Activated CD8-positive, alpha-beta memory T cell treated with anti-CD3 and anti-CD28 coated beads for 48 hours (primary cell): ENCODE results near the gene PROP1.
"Not testable (repeated sequence)": the region's sequence is repeated elsewhere in the genome, so short reads cannot be mapped to it uniquely, and the experiment has no call there.

ENCODE experiments used
- DNase-seq, 3 experiments: peaks; one replicate each; pipeline ENCODE4 v3.0.0-alpha.2; 2020; ENCODE audit warnings: low read depth in 2 of 3, low spot score in 2 of 3

Gene PROP1

DNA sequence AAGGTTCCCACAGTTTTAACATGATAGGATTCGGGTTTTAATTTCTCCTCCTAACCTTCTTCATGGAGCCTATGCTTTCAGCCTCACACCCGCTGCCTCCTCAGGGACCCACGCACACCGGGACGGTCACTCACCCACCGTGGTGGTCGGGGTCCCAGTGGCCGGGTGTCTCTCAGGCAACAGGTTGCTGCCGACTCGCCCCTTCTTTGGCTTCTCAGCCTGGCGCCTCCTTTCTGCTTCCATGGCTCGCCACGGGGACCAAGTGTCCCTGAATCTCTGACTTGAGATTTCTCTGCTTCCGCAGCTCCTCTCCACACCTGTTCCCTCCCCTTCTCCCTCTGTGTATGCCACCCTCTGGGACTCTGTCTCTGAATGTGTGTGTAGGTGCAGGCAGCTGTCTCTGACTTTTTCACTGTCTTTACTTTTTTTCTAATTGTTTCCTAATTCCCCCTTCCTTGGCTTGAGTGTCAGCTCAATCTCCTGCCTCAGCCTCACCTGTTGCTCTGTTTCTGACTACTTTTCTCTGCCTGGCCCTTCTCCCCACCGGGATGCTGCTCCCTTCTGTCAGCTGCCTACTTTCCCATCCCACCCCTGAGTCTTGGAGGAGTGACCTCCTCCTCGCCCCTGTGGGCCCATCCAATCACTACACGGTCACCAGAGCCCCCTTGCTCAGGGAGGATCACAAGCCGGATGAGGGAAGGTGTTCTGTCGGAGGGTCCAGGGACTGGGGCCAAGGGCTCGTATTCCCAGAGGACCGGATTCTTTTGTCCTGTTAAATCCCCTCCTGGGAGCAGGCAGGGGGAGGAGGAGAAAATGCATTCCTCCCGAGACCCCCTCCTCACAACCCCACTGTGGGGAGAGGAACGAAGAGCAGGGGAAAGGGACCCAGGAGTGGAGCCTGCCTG, at the start of gene PROP1:
PROP1 (minus strand) TSS at position 552 of the 905 bp plus-strand sequence; CDS start at position 243, 309 bp downstream.
- no peak for DNase-seq

DNA sequence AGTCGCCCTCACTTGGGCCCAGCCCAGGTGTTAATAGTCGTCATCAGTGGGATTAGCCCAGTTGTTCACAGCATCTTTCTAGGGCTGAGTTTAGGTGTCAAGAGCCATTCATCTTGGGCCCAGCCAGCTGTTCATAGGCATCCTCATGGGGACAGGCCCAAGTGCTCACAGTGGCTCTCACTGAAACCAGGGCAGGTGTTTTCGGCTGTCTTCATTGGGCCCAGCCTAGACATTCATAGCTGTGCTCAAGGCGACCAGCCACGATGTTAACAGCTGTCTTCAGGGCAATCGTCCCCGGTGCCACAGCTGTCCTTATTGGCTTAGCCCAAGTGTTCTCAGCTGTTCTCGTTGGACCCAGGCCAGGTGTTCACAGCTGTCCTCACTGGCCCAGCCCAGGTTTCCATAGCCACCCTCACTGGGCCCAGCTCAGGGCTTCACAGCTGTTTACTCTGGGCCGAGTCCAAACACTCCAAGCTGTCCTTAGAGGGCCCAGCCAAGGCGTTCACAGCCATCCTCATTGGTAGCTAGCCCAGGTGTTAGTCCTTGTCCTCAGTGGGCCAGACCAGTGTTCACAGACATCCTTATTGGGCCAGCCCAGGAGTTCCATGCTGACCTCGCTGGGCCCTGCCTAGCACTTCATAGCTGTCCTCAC, 23.5 kb upstream of the PROP1 start:
- DNase-seq, result not testable (repeated sequence)

DNA sequence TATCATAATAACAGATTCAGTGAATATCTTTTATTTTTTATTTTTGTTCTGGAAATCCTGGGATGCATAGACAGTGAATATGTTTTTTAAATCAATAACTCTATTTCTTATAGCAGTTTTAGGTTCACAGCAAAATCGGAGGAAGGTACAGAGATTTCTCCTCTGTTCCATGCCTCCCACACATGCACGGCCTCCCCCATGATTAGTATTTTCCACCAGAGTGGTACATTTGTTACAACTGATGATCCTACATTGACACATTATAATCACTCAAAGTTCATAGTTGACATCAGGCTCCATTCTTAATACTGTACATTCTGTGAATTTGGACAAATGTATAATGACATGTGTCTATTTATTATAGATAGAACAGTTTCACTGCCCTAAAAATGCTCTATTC, 16.7 kb upstream of the PROP1 start:
- DNase-seq, result not testable (repeated sequence)

- DNase-seq, result not testable (repeated sequence)
These were observed 15.9 kb upstream of the PROP1 start for GRCh38 chr5:178011816-178012554.

- DNase-seq, result not testable (repeated sequence)
These were observed 11.2 kb upstream of the PROP1 start for GRCh38 chr5:178007272-178007671.

DNA sequence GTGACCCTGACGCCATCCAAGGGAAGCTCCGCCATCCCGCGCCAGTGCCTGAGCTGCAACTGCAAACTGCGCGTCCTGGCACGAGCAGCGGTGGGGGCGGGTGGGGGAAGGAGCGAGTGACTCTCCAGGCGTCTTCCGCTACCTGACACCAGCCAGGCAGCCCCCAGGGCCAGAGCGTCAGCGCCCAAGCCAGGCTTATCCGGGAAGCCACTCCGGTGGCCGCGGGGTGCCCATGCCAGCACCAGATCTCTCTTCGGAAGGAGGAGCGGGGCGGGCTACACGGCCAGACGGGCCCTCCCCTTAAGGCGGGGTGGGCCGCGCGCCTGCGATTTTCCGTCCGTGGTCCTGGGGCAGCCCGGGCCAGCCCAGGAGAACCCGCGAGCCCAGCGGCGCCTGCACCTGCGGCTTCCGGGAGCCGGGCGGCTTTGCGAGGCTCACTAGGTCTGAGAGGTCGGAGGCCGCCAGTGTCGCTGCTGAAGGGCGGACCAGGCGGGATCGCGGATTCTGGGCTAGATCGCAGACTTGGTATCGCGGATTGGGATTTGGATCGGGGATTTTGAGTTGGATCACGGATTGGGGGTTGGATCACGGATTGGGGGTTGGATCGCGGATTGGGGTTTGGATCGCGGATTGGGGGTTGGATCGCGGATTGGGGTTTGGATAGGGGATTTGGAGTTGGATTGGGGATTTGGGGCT, 10.6 kb upstream of the PROP1 start:
- peak; percentile 25 to 63 (median 59) for DNase-seq

GRCh38 chr5:178006181-178006535, 10.1 kb upstream of the PROP1 start:
- DNase-seq, result not testable (repeated sequence)

- DNase-seq, result no peak
These were observed 1.8 kb upstream of the PROP1 start for GRCh38 chr5:177997846-177998245.

- no peak for DNase-seq
These were observed 1.3 kb upstream of the PROP1 start for GRCh38 chr5:177997319-177997670.

DNA sequence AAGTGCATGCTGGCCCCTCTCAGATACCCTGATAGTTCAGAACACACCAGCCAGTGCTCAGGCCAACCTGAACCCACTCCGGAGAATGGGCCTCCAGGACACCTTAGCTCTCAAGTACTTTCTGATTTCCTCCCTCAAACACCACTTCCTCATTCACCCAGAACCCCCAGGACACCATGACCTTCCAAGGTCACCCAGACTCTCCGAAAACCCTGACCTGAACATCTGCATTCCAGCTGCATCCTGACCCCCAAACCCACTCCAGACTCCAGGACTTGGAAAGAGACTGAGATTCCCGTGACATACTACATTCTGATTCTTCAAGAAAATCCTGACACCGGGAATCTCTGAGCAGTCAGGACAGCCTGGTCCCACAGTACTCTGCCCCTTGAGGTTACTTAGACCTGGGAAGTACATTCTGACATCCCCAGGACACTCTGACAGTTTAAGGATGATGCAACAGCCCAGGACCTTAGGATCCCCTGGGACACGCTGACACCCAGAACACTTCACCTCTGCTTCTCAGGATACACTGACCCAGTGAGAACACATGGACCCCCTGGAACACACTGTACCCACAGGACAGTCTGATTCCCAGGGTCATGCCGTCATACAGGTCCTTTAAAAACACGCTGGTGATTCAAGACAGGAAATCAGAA, 747 bp upstream of the PROP1 start:
- DNase-seq, result no peak

DNA sequence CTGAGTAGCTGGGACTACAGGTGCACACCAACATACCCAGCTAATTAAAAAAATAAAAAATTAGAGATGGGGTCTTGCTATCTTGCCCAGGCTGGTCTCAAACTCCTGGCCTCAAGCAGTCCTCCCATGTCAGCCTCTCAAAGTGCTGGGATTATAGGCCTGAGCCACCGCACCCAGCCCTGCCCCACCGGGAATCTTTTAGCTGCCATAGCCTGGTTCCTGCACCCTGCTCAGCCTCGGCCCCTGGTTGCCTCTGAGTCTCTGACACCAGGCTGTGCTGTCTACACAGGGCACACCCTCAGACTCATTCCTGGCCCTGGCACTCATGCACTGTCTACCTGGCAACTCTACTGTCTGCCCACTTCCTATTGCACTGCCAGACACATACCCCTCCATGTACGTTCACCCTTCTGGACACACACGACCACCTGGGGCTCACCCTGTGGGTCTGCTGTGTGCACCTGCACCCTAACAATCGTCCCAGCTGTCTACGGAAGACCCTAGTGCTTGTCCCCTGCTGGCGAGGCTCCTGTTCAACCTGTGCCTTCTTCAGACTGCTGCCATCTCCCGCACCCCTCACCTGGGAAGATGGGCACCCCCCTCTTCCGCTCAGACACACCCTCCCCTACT, 1.4 kb downstream of the PROP1 start:
- DNase-seq, result no peak

DNA sequence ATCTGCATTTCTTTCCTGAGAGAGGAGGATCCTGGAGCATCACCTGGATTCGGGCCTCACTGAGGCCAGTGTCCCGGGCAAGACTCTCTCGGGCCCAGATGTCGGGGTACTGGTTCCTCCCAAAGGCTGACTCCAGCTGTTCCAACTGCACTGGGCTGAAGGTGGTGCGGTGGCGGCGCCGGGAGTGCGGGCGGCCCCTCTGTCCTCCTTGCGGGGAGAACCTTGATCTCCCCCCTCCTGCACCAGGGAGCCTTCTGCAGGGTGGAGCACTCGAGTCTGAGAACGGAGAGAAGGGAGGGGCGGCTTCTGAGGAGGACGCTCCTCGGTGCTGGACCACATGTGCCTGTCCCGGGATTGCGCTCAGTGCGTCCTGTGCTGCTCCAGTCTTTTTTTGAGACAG, 2.0 kb downstream of the PROP1 start:
- no peak for DNase-seq

- no peak for DNase-seq
These were observed 3.6 kb downstream of the PROP1 start for GRCh38 chr5:177992466-177992865.

DNA sequence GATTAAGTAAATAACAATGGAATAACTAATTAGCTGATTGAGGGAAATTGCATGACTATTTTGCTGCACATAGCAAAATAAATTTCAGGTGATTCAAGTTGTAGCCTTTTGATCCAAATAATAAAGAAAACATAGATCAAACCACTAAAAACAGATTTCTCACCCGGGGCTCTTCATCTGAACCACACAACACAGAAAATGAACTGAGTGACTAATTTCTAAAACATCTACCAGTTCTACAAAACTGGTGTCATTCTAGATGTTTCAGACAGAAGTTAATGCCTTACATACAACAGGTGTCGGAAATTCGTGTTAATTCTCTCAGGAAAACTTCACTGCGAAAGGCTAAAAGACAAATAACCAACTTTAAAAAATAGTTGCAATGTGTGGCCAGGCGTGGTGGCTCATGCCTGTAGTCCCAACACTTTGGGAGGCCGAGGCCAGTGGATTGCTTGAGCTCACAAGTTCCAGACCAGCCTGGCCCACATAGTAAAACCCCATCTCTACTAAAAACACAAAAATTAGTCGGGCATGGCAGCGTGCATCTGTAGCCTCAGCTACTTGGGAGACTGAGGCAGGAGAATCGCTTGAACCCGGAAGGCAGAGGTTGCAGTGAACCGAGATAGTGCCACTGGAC, 6.9 kb downstream of the PROP1 start:
- DNase-seq, result no peak

- no peak for DNase-seq
These were observed 8.7 kb downstream of the PROP1 start for GRCh38 chr5:177987326-177987725.

- no peak for DNase-seq
These were observed 10.5 kb downstream of the PROP1 start for GRCh38 chr5:177985430-177986040.

DNA sequence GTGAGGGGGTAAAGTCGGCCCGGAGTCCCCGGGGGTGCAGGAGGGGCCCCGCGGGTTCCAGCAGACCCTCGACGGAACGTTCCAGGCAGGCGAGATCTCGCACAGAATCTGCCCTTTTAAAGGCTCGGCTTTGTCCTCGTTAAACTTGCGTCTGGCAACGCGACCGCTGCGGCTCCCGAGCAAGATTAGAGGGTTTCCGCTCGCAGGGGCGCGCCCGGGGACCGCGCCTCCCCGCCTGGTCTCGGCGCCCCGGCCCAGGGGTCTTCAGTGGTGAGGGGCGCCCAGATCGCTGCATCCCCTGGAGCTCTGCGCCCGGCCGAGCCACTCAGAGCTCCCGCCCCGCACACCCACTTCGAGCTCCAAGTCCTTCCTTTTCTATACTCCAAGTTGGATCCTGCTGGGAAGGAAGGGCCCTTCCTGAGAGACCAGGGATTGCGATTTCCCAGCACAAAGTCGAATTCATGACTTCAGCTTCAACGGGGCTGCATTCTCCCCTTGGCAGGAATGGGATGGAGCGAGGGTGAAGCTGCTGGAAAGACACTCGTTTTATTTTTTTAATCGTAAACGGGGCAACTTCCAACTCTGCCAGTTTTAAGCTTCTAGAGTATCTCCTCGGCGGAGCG, 11.3 kb downstream of the PROP1 start:
- no peak for DNase-seq

DNA sequence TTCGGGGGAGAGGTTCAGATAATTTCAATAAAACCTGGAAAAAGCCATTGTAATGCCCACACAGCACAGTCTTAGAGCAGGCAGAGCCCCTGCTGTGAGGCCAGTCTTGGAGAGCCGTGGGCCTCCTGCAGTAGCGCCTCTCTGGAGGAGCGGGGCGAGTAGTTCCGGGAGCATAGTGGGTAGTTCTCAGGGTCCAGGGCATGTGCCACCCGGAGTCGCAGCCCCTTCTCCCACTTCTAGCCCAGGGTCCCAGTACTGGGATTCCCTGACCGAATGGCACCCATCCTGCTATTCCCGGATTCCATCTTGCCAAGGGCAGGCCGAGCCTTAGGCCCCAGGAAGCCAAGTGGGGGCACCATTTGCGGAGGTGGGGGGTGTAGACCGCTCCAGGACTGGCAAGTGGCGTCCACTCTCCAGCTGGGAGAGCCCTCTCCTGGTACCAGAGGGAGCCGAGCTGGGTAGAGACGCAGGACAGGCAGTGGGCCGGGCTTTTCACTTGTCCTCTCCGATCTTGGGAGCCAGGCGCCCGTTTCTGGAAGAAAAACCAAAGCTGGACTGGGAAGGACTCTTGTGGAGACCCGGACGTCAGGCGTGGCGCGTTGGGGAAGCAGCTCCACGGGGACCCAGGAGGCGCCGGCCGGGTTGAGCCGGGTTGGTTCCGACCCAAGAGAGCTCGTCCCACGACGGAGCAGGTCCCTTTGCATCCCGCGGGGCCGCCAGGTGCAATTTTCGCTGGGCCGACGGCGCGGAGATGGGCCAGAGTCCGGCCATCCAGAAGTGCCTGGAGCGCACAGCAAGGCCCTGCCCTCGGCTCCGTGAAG, 12.1 kb downstream of the PROP1 start:
- DNase-seq, result no peak
